ENCODE results near the gene CIRBP. TPM values are rescaled to one million over a fixed set of nuclear protein-coding genes. Genes with fewer than 3 reads are reported as not detected.

CIRBP gene
- total and polyA plus RNA-seq, 9 of the 15 experiments (the other 6 are each of a cell fraction or from before 2014, with no cell fraction given) = 20.5 to 327 (median 176) TPM

DNA sequence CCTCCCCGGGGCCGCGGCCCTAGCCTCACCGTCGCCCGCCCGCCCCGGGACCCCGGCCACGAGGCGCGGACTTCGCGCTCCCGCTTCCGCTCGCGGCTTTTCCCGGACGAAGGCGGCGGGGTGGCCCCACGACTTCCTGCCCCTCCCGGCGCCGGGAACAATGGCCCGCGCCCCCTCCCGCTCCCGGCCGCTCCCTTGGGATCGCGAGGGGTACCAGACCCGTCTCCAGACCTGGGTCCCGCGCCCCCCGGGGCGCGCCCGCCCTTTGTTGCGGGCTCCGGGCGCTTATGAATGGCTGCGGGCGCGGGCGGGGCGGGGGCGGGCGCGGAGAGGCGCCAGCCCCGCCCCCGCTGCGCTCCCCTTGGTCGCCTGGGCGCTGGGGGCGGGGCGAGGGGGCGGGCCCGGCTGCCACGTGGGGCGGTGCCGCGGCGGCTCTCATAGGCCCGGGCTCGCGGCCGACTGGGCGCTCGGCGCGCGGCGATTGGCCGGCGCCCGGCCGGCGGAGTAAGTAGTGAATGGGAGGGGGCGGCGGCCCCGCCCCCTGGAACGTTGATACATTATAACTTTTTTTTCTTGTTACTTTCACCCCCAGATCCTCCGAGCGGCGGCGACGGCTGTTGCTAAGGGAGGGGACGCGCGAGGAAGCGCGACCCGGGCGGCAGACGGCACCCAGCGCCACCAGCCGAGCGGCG is 19.7 kb upstream of the CIRBP start (continued):
- TF ChIP-seq ZMIZ1 (IDR thresholded peaks at IDR 0.05; ENCODE audit: low read depth in 2 of 2, low read length in 2 of 2) = no peak
- TF ChIP-seq, protein P1, sequence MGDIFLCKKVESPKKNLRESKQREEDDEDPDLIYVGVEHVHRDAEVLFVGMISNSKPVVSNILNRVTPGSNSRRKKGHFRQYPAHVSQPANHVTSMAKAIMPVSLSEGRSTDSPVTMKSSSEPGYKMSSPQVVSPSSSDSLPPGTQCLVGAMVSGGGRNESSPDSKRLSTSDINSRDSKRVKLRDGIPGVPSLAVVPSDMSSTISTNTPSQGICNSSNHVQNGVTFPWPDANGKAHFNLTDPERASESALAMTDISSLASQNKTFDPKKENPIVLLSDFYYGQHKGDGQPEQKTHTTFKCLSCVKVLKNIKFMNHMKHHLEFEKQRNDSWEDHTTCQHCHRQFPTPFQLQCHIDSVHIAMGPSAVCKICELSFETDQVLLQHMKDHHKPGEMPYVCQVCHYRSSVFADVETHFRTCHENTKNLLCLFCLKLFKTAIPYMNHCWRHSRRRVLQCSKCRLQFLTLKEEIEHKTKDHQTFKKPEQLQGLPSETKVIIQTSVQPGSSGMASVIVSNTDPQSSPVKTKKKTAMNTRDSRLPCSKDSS (IDR thresholded peaks at IDR 0.05; ENCODE audit: low read depth, partially characterized antibody) = no peak
- TF ChIP-seq, protein P2, sequence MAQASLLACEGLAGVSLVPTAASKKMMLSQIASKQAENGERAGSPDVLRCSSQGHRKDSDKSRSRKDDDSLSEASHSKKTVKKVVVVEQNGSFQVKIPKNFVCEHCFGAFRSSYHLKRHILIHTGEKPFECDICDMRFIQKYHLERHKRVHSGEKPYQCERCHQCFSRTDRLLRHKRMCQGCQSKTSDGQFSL (CRISPR knock-in tag; IDR thresholded peaks at IDR 0.05) = no peak
- TF ChIP-seq, protein P2 (tag; IDR thresholded peaks at IDR 0.05) = no peak; a peak in 1 of 4 replicates
- TF ChIP-seq BRF1 (IDR thresholded peaks at IDR 0.05; ENCODE audit: borderline replicate concordance, extremely low read depth, insufficient read length) = no peak
- TF ChIP-seq HCFC1 (IDR thresholded peaks at IDR 0.05; ENCODE audit: low read depth, low read length) = no peak
- TF ChIP-seq GATA2 (CRISPR knock-in tag; IDR thresholded peaks at IDR 0.05) = no peak
- TF ChIP-seq GABPB1 (CRISPR knock-in tag; IDR thresholded peaks at IDR 0.05) = peak; percentile 51; the same call in 1 of the 2 replicates
- TF ChIP-seq FOS (IDR thresholded peaks at IDR 0.05; ENCODE audit: extremely low read depth, insufficient read length) = peak; percentile 47
- no peak for TF ChIP-seq MYNN (IDR thresholded peaks at IDR 0.05)
- no peak for TF ChIP-seq MYNN (CRISPR knock-in tag; IDR thresholded peaks at IDR 0.05)
- no peak for TF ChIP-seq ZKSCAN1 (IDR thresholded peaks at IDR 0.05; ENCODE audit: low read depth, low read length)
- no peak for TF ChIP-seq THRAP3 (IDR thresholded peaks at IDR 0.05; ENCODE audit: borderline replicate concordance)
- TF ChIP-seq IRF9 (tag; IDR thresholded peaks at IDR 0.05) = no peak
- no peak for TF ChIP-seq TEAD2 (tag; IDR thresholded peaks at IDR 0.05)
- no peak for TF ChIP-seq ZNF551 (CRISPR knock-in tag; IDR thresholded peaks at IDR 0.05)
- TF ChIP-seq BACH1 (tag; IDR thresholded peaks at IDR 0.05) = no peak
- no peak for TF ChIP-seq JUND (IDR thresholded peaks at IDR 0.05; ENCODE audit: borderline replicate concordance, low read depth, low read length)
- no peak for TF ChIP-seq JUND (tag; IDR thresholded peaks at IDR 0.05; ENCODE audit: borderline replicate concordance, low read depth, low read length)
- TF ChIP-seq STAT5B (CRISPR knock-in tag; IDR thresholded peaks at IDR 0.05) = no peak
- TF ChIP-seq FOXA1 (IDR thresholded peaks at IDR 0.05; ENCODE audit: borderline replicate concordance) = no peak
- no peak for TF ChIP-seq SMARCC2 (IDR thresholded peaks at IDR 0.05; ENCODE audit: low read depth)
- no peak for TF ChIP-seq SMAD1 (IDR thresholded peaks at IDR 0.05; ENCODE audit: low read depth, low read length, partially characterized antibody)

Measured in K562 (cell line).